AG10803 (cell line): ENCODE data around the gene SLC8A1.

ENCODE experiments used
- DNase-seq: peaks from one replicate; pipeline ENCODE4 v3.0.0; 2010; ENCODE audit warnings: low read depth
- H3K4me3 ChIP-seq: 2 replicates; pipeline ENCODE4 v1.5.1; 2011; ENCODE audit warnings: mild to moderate bottlenecking, low read length, control low read depth
- CTCF ChIP-seq: conservative IDR thresholded peaks from 2 replicates; pipeline ENCODE4 v1.5.1; 2011; ENCODE audit warnings: mild to moderate bottlenecking, low read length, control low read depth, inconsistent platforms

The SLC8A1 gene

DNA sequence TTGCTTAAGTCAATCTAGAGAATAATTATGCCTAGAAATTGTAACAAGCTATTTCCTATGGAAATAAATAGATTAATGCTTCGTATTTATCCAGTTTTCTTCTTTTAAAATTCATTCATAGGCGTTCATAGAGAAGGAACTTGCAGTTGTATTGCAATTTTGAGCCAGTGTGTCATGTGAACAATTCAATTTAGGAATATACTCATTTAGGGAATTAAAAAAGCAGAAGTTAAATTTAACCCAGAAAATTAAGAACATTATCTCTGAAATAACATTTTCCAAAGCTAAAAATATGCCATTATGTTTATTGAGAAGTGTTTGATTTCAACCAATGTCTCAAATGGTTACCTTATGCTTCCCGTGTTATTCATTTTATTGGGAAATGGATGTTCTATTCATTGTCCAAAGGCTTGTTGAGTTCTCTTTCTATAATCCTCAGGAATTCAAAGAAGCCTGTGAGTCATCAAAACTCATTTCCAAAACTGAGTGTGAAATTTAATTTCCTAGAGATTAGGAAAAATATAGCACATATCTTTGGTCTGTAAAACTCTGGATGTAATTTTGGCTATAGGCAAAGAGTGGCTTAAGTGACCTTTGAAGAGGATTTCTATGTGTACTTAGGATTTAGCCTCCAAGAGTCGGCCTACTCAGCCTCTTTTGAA is 99.7 kb downstream of the SLC8A1 start:
- DNase-seq: peak; percentile 73
- no peak overlapping the region for H3K4me3 ChIP-seq
- TF ChIP-seq CTCF: no peak

GRCh38 chr2:40348665-40349064 is 103.2 kb downstream of the SLC8A1 start:
- TF ChIP-seq CTCF: no peak
- peak; percentile 97 for DNase-seq
- H3K4me3 ChIP-seq: no peak overlapping the region

- no peak for DNase-seq
- TF ChIP-seq CTCF: no peak
- no peak overlapping the region for H3K4me3 ChIP-seq
Observed at GRCh38 chr2:40348038-40348437, 103.9 kb downstream of the SLC8A1 start.

GRCh38 chr2:40346535-40347354 is 105.1 kb downstream of the SLC8A1 start:
- H3K4me3 ChIP-seq: no peak overlapping the region
- DNase-seq: peak; percentile 89
- no peak for TF ChIP-seq CTCF

DNA sequence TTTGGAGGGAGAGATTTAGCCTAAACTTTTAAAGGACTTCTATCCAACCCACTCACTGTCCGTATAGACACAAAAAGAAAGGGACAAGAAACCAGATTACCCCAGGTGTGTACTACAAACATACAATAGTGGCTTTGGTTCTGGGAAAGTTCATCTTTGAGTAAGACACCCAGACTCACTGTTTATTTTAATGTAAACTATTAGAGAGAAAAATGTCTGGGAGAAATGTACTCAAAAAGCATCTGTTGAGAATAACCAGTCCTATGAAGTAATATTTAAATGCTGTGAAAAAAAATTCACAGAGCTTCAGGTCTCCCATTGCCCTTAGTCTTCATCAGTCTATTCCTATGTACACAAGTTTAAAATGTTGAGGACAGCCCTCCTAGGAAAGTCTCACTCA is 107.5 kb downstream of the SLC8A1 start:
- DNase-seq: no peak
- TF ChIP-seq CTCF: no peak
- H3K4me3 ChIP-seq: no peak overlapping the region

GRCh38 chr2:40343902-40344301 is 108.0 kb downstream of the SLC8A1 start:
- H3K4me3 ChIP-seq: no peak overlapping the region
- TF ChIP-seq CTCF: no peak
- DNase-seq: peak; percentile 89

DNA sequence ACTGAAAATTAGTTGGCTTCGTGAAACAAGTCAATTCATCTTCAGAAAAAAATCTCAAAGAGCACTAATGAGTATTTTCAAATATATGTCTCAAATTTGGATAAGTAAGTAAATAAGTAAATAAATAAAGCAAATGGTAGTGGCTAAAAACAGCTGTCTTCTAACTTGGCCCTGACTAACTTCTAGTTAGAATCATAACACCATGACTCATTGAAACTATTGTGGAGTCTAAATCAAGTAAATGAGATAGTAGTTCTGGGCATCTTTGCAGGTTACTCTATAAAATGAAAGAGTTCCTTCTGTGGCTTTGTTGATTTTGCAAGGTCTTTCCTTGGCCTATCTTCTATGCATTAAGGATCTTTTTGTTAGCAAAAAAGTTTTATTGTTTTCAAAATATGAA is 110.7 kb downstream of the SLC8A1 start:
- no peak for DNase-seq
- TF ChIP-seq CTCF: no peak
- H3K4me3 ChIP-seq: no peak overlapping the region
